ENCODE data around the gene PPP1R3G. TPM values are rescaled to one million over a fixed set of nuclear protein-coding genes. Genes with fewer than 3 reads are reported as not detected.

Gene PPP1R3G
- polyA plus RNA-seq, 1 donor (not counting 4 experiments of a cell fraction or from before 2014, with no cell fraction given) = 0.01 TPM

DNA sequence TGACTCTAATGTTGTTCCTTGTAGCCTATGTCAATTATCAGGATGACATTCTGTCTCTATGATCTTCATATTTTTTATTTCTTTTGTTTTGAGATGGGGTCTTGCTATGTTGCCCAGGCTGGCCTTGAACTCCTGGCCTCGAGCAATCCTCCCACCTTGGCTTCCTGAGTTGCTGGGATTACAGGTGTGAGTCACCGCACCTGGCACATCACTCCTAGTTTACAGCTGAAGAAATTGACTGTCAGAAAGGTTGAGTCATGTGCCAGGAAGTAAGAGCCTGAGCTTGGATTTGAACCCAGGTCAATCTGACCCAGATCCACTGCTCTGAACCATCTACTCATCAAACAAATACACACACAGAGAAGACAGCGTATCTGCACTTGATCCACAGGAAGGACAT is 14.4 kb downstream of the PPP1R3G start:
- Histone ChIP-seq H3K27me3 (ENCODE audit: control insufficient read depth, extremely low read depth, insufficient read depth, low read length) (no peaks in the 10 kb centered on the region), H2AFZ (ENCODE audit: control insufficient read depth, low read length) (no peak overlapping the region), H3K36me3 (ENCODE audit: control insufficient read depth in 2 of 2, extremely low read depth in 1 of 2, insufficient read depth in 2 of 2, low read length in 2 of 2) (no peaks in the 10 kb centered on the region), H3K79me2 (ENCODE audit: control insufficient read depth, insufficient read depth, low read length) (no peaks in the 10 kb centered on the region), H3K9me3 (ENCODE audit: control insufficient read depth, low read depth, low read length) (no peaks in the 10 kb centered on the region), H3K27ac (ENCODE audit: control insufficient read depth, insufficient read depth, low read length) (no peak overlapping the region), H3K4me3 (ENCODE audit: control insufficient read depth in 2 of 3, extremely low read depth in 1 of 3, insufficient read depth in 2 of 3, low read depth in 1 of 3, low read length in 3 of 3) (no peak overlapping the region), H4K20me1 (ENCODE audit: control insufficient read depth, extremely low read depth, insufficient read depth, low read length) (no peaks in the 10 kb centered on the region), H3K4me2 (ENCODE audit: control insufficient read depth, extremely low read depth, insufficient read depth, low read depth, low read length) (no peak overlapping the region), H3K9ac (ENCODE audit: control insufficient read depth, extremely low read depth, insufficient read depth, low read length) (no peak overlapping the region), H3K4me1 (ENCODE audit: control insufficient read depth, extremely low read depth, insufficient read depth, low read length) (no peaks in the 10 kb centered on the region), H3K9me1 (ENCODE audit: control insufficient read depth, extremely low read depth, insufficient read depth, low read length) (no peaks in the 10 kb centered on the region)
- DNase-seq (ENCODE audit: low read depth, low spot score) (peak; percentile 65), FAIRE-seq (no peak)
- no peak for TF ChIP-seq EZH2 (IDR thresholded peaks at IDR 0.05; ENCODE audit: low read length)
- TF ChIP-seq, protein P1, sequence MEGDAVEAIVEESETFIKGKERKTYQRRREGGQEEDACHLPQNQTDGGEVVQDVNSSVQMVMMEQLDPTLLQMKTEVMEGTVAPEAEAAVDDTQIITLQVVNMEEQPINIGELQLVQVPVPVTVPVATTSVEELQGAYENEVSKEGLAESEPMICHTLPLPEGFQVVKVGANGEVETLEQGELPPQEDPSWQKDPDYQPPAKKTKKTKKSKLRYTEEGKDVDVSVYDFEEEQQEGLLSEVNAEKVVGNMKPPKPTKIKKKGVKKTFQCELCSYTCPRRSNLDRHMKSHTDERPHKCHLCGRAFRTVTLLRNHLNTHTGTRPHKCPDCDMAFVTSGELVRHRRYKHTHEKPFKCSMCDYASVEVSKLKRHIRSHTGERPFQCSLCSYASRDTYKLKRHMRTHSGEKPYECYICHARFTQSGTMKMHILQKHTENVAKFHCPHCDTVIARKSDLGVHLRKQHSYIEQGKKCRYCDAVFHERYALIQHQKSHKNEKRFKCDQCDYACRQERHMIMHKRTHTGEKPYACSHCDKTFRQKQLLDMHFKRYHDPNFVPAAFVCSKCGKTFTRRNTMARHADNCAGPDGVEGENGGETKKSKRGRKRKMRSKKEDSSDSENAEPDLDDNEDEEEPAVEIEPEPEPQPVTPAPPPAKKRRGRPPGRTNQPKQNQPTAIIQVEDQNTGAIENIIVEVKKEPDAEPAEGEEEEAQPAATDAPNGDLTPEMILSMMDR (optimal IDR thresholded peaks at IDR 0.05 in 1 of 3, IDR thresholded peaks at IDR 0.05 in 1 of 3, conservative IDR thresholded peaks at IDR 0.05 in 1 of 3; ENCODE audit: extremely low read depth in 1 of 3, insufficient read depth in 2 of 3, low read length in 3 of 3) = no peak
- dilution Hi-C loops (cut with MboI; ENCODE audit: extremely low pct_ligation_motif_present, low sequenced_read_pairs) = no loop called here

DNA sequence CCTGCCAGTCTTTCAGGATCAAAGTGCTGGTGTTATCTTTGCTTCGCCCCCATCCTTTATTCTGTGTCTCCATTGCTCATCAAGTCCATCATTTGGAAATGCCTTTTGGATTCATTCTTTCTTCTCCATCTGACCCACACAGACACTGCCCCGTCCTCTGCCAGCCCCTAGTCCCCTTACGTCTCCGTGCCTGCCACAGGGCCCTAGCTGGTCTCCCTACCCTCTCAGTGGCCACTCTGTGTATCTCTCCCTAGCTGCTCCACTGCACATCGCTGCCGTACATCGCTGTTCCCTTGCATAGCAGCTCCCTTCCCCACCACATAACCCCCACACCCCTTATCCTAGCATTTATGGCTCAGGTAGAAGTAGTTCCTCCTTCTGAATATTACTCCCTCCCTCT is 15.7 kb downstream of the PPP1R3G start:
- no peak for DNase-seq (ENCODE audit: low read depth, low spot score)
- Histone ChIP-seq H3K36me3 (ENCODE audit: control insufficient read depth in 2 of 2, extremely low read depth in 1 of 2, insufficient read depth in 2 of 2, low read length in 2 of 2) (no peaks in the 10 kb centered on the region), H3K4me3 (ENCODE audit: control insufficient read depth in 2 of 3, extremely low read depth in 1 of 3, insufficient read depth in 2 of 3, low read depth in 1 of 3, low read length in 3 of 3) (no peak overlapping the region), H3K9ac (ENCODE audit: control insufficient read depth, extremely low read depth, insufficient read depth, low read length) (no peak overlapping the region), H3K27me3 (ENCODE audit: control insufficient read depth, extremely low read depth, insufficient read depth, low read length) (no peaks in the 10 kb centered on the region), H3K4me2 (ENCODE audit: control insufficient read depth, extremely low read depth, insufficient read depth, low read depth, low read length) (no peak overlapping the region), H4K20me1 (ENCODE audit: control insufficient read depth, extremely low read depth, insufficient read depth, low read length) (no peaks in the 10 kb centered on the region), H3K27ac (ENCODE audit: control insufficient read depth, insufficient read depth, low read length) (no peak overlapping the region), H3K9me3 (ENCODE audit: control insufficient read depth, low read depth, low read length) (no peaks in the 10 kb centered on the region), H3K79me2 (ENCODE audit: control insufficient read depth, insufficient read depth, low read length) (no peaks in the 10 kb centered on the region), H3K9me1 (ENCODE audit: control insufficient read depth, extremely low read depth, insufficient read depth, low read length) (no peaks in the 10 kb centered on the region), H3K4me1 (ENCODE audit: control insufficient read depth, extremely low read depth, insufficient read depth, low read length) (no peaks in the 10 kb centered on the region), H2AFZ (ENCODE audit: control insufficient read depth, low read length) (no peak overlapping the region)
- dilution Hi-C loops (cut with MboI; ENCODE audit: extremely low pct_ligation_motif_present, low sequenced_read_pairs) = no loop called here
- no peak for FAIRE-seq
- TF ChIP-seq, protein P1 (optimal IDR thresholded peaks at IDR 0.05 in 1 of 3, IDR thresholded peaks at IDR 0.05 in 1 of 3, conservative IDR thresholded peaks at IDR 0.05 in 1 of 3; ENCODE audit: extremely low read depth in 1 of 3, insufficient read depth in 2 of 3, low read length in 3 of 3) = no peak
- no peak for TF ChIP-seq EZH2 (IDR thresholded peaks at IDR 0.05; ENCODE audit: low read length)

Data from keratinocyte (primary cell).